ENCODE results near the gene HAUS7.

- TF ChIP-seq CTCF (optimal IDR thresholded peaks at IDR 0.05 in 1 of 3, IDR thresholded peaks at IDR 0.05 in 1 of 3, conservative IDR thresholded peaks at IDR 0.05 in 1 of 3; ENCODE audit: extremely low read depth in 1 of 3, insufficient read depth in 2 of 3, low read length in 3 of 3) (no peak), EZH2 (IDR thresholded peaks at IDR 0.05; ENCODE audit: low read length) (no peak)
Observed at GRCh38 chrX:153462291-153462690, 8.1 kb downstream of the HAUS7 start.

Measured in keratinocyte (primary cell).